Vagina (tissue), 2 donors: Measurements from ENCODE around the gene LTBP2.

Source experiments
- POLR2A ChIP-seq, 2 donors: fragments of 450-650 bp; IDR thresholded peaks; one replicate each; pipeline ENCODE4 v1.6.1; 2017; ENCODE audit warnings: antibody characterized with exemption in 2 of 2, mild to moderate bottlenecking in 2 of 2, moderate library complexity in 2 of 2
- TF ChIP-seq, protein P1 (sequence below), 3 experiments: fragments of 450-650 bp in 2 of 3; fragments of 200-600 bp in 1 of 3; sonication (generic) in 1 of 3; IDR thresholded peaks; one replicate each; pipeline ENCODE4 v1.5.1; 2017 to 2019; ENCODE audit warnings: antibody characterized with exemption in 3 of 3, mild to moderate bottlenecking in 2 of 3, moderate library complexity in 2 of 3

DNA sequence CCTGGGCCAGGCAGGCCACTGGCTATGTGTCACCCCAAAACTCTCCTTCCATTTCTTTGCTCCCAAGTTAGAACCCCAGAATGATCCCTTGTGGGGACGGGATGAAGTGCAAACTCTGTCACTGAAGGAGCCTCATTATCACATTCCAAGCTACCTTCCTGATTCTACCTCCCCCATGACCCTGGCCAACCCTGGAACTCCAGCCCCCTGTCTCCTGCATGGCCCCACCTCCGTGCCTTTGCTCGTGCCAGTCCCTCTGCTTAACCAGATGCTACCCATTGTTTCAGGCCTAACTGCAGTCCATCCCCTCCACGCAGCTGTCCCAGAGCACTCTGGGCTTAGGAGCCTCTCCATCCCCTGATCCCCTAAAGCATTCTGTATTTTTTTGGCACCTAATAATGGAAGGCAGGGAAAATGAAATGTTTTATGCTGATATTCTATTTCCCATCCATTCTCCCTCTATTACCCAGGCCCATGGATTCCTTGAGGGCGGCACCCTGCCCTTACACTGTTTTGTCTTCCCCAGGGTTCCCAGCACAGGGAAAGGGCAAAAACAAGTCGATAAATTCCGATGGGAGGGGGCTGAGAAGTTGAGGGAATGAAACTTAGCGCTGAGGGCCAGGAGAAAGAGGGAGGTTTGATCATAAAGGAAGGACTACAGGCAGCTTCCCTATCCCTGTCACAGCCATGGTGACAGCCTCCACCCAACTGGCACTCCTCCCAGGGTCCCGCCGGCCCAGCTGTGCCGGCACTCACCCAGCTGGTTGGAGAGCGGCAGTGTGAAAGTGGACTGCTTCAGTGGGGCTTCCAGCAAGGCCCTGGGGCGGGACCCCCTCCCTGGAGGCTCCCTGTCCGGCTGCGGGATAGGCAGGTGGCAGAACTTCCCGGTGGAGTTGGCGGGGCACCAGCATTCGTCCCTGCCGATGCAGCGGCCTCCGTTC is 60.3 kb downstream of the LTBP2 start:
- TF ChIP-seq POLR2A (IDR thresholded peaks at IDR 0.05): no peak
- TF ChIP-seq, protein P1, sequence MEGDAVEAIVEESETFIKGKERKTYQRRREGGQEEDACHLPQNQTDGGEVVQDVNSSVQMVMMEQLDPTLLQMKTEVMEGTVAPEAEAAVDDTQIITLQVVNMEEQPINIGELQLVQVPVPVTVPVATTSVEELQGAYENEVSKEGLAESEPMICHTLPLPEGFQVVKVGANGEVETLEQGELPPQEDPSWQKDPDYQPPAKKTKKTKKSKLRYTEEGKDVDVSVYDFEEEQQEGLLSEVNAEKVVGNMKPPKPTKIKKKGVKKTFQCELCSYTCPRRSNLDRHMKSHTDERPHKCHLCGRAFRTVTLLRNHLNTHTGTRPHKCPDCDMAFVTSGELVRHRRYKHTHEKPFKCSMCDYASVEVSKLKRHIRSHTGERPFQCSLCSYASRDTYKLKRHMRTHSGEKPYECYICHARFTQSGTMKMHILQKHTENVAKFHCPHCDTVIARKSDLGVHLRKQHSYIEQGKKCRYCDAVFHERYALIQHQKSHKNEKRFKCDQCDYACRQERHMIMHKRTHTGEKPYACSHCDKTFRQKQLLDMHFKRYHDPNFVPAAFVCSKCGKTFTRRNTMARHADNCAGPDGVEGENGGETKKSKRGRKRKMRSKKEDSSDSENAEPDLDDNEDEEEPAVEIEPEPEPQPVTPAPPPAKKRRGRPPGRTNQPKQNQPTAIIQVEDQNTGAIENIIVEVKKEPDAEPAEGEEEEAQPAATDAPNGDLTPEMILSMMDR (IDR thresholded peaks at IDR 0.05): no peak
